Stimulated activated naive CD4-positive, alpha-beta T cell (primary cell): Measurements from ENCODE around the gene MAPT.

Experiments used
- DNase-seq, 6 experiments: peaks; one replicate each; lab custom pipeline; 2025; lab: John Stamatoyannopoulos, UW

MAPT gene

DNA sequence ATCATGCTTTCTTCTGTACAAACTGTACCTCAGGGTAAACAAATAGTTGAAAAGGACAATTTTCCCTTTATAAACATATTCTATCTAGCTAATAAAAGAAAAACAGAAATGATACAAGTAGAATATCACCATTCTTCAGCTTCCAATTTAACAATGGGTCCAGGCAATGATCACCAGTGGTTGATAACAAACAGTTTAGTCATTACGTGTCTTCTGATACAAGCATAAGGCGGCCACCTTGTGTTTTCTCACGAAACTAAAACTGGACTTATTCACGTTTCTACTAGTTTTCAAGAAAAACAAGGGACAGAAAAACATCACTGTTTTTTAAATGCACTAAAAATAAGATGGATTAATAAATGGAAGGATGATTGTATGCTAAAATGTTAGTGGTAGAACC, 163.0 kb downstream of the MAPT start:
- no peak for DNase-seq

DNA sequence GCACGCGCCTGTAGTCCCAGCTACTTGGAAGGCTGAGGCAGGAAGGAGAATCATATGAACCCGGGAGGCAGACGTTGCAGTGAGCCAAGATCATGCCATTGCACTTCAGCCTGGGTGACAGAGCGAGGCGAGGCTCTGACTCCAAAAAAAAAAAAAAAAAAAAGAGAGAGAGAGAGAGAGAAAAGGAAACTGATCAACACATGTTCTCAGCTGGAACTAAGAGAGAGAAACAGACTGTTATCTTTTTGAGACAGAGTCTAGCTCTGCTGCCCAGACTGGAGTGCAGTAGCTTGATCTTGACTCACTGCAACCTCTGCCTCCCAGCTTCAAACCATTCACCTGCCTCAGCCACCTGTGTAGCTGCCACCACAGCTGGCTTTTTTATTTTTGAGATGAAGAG, 165.1 kb downstream of the MAPT start:
- DNase-seq, result no peak

DNA sequence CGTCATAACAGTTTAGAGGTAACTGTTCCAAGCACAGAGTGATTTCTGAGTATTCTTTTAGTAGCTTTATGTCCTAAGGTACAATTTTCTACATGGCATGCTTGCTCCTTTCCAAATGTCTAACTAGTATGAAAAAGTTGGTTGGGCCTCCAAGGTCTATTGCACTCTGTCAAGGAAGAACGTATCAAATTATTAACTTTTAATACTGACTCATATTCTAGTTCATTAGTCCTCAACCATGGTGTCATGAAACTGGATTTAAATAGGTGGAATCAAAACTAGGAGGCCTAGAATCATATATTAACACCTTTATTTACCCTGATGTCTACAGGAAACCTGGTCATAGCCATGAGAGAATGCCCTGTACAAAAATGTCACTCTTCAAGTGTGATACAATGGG, 166.1 kb downstream of the MAPT start:
- no peak for DNase-seq

DNA sequence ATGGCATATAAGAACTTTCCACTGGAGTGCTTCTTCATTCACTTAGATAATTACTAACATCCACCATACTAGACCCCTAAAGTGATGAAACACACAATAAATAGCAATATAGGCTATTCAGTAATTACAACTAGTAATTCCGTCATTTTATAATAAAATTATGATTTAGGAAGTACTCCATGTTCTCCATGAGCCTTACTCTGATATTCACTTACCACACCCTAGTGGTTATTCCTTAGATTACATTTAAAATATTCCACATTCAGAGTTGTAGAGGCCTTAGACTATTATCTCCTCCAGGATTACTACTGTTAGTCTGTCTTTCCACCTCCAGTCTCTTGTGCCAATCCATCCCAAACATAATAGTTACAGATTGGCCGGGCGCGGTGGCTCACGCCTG, 167.1 kb downstream of the MAPT start:
- DNase-seq, result no peak

DNA sequence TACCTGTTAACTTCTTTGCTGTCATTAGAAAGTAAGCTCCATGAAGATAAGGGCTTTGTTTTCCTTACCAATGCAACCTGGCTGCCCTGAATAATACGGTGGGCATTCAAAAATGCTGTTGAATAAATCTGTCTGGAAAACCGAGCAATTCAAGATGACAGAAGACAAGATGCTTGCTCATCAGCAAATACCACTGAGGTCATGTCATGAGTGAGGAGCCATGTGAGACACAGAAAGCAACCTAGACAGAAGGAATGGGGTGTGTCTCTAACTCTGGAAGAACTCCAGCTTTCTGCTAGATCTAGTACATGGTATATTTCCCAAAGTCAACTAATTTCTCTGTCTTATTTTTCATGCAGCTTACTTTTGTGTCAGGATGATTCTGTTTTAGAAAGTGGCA, 168.9 kb downstream of the MAPT start:
- DNase-seq, result no peak

DNA sequence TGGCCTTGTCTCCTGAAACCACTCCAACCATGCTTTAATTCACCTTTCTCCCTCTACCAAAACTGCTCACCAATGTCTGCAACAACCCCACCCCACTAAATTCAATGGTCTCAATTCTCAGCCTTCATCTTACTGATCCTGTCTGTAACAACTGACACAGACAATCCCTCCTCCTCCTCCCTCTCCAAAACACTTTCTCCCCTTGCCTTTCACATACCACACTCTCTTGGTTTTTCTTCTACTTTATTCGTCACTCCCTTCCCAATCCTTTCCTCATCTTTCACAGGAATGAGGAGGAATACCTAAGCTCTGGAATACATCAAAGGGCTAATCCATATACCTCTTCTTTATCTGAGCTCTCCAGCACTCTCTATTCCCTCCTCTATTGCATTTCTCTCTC, 170.1 kb downstream of the MAPT start:
- no peak for DNase-seq

DNA sequence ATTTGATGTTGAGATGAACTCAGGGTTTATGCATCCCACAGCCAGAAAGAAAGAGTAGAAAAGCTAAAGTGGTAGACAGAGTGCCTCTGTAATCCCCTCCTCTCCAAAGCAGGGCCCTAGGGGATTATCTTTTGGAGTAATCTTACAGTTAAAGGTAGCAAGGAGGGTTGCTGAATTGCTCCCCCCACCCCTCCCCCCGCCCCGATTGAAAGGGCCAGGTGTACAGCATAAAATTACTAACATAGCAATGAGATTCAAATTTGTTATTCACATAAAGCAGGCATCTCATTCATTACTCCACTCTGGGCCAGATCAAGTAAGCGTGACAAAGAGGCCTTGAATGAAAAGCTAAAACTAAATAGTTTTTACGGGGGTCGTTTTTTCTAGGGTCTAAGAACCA, 177.4 kb downstream of the MAPT start:
- no peak for DNase-seq

DNA sequence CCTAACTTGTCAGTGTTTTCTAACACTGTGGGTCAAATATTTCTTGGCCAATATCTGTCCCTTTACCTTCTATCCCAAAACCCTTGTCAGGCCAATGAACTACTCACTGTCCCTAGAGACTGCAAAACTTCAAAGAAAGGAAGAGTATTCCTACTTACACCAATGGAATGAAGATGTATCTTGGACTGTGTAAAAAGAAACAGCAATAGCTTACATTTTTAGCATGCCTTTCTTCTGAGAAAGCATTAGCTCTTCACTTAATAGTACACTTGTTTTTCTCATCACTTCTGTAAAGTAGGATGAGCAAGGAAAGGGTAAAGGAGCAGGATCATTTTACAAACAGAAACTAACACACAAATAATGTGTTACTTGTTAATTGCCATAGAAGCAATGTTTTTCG, 178.6 kb downstream of the MAPT start:
- DNase-seq, result no peak

DNA sequence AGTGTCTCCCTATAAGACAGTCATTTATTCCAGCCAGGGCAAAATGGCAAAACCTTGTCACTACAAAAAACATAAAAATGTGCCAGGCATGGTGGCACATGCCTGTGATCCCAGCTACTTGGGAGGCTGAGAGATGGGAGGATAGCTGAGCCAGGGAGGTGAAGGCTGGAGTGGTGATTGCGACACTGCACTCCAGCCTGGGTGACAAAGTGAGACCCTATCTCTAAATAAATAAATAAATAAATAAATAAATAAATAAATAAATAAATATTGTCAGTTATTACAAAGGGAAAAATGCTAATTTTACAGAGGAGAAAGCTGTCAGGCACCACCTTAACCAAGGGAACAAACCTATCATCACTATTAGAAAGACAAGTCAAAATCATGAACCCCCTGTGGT, 180.2 kb downstream of the MAPT start:
- no peak for DNase-seq
